HG03520 (cell line): ENCODE data around the gene BBS12.

Source experiments
- ATAC-seq: cut with Tn5 transposase; IDR thresholded peaks from one replicate; pipeline ENCODE4 v1.9.1; 2021; ENCODE audit warnings: mild to moderate bottlenecking, moderate library complexity; ENCODE audit not compliant: unreplicated experiment

BBS12 gene

GRCh38 chr4:122793811-122794210 is 61.3 kb downstream of the BBS12 start:
- no peak for ATAC-seq
